Measurements from ENCODE around the gene CNNM3.

GRCh38 chr2:96879545-96880040, 63.5 kb downstream of the CNNM3 start:
- TF ChIP-seq CTCF (IDR thresholded peaks at IDR 0.05) (no peak), POLR2A (IDR thresholded peaks at IDR 0.05) (no peak)
